HG03457 (cell line): ENCODE measurements around the gene MYO1D.

Source experiments
- ATAC-seq: cut with Tn5 transposase; IDR thresholded peaks from one replicate; pipeline ENCODE4 v1.9.1; 2021; ENCODE audit warnings: moderate number of reproducible peaks; ENCODE audit not compliant: unreplicated experiment

Gene MYO1D

DNA sequence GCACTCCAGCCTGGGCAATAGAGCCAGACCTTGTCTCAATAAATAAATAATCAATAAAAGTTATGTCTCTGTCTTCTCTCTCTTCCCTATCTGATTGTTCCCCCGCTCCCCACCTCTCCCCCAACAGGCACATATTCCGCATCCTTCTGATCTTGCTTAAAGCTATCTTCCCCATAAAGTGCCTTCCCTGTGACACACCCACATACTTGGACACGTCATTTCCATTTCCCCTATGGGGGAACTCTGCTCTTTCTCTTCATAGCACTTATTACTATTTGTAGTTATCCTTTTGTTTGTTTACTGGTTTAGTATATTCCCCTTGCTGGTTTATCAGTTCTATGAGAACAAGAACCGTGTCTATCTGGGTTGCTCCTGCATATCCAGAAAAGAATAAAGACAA lies 14.9 kb downstream of the MYO1D start:
- no peak for ATAC-seq

DNA sequence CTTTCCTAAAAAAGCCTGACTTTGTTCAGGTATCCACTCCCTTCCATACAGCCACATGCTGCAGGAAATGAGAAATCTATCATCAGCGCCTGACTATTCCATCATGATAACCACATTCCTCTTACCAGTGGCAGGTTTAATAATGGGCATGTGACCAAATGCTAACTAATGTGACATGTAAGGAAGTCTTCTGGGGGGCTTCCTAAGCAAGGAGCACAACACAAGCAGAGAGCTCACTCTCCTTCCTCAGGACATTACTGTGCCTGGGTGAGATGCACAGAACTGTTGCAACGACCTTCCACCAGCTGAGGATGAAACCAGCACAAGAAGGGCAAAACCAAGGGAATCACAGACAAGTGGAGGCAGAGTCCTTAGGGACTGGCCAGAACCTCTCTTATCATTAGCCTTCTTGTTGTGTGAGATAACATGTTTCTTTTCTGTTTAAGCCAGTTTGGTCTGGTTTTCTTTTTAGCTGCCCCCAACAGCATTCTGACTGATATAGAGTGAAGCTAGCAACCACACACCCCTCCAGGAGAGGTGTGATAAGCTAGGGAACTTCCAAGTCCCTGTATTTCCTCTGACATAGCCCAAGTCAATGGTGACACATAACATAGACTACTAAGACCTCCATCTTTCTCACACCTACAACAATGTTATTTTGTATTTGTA lies 16.9 kb downstream of the MYO1D start:
- ATAC-seq, result no peak

DNA sequence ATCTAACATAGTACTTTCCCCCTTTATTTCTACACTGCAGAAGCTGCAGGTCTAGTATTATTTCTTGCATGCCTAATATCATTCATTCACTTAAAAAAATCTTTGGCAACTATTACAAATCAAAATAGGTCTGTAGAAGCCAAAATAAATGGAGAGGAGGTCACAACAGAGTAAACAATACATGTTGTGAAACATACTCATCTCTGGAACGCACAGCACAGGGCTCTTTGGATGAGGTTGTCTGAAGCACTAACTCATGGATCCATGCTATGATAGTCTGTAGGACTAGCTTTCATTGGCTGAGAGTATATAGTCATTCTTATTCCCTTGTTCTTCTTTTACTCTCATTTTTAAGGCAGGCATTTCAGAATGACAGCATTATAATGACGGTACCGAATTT lies 21.3 kb downstream of the MYO1D start:
- ATAC-seq, result no peak

DNA sequence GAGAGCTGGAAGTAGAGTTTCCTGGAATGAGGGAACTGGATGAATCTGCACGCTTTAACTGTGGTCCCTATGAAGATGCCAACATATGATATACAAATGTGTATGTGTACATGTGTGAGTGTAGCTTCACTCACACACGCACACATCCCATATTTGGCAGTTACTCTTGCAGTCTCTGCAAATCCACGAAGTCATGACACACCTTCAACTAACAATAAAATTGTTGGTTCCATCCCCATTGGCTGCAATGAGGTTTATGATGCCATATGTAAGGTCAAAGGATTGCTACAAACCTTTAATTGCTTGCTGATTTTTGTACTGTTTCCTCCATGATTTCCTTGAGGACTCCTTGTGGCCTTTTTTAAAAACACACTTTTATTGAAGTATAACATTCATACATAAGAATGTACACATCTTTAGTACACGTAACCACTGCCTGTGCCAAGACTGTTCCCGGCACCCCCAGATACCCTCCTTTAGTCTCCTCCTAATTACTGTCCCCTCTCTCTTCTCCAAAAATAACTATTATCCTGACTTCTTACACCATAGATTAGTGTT lies 22.0 kb downstream of the MYO1D start:
- no peak for ATAC-seq

DNA sequence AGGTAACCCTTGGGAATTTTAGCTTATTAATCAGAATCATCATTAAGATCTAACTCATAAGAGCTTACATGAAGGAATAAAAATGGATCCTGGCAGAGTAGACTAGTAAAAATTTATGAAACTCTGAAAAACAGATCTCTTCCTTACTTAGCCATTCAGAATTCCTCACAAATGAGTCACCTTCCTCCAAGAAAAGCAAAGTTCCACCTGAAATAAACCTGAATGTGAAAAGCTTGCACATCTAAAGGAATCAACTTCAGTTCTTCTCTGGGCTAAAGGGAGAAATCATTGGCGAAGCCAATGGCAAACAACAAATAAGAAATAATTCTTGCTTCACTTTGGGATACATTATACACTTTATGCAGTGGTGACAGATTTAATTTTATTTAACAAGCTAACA lies 22.7 kb downstream of the MYO1D start:
- ATAC-seq, result no peak

DNA sequence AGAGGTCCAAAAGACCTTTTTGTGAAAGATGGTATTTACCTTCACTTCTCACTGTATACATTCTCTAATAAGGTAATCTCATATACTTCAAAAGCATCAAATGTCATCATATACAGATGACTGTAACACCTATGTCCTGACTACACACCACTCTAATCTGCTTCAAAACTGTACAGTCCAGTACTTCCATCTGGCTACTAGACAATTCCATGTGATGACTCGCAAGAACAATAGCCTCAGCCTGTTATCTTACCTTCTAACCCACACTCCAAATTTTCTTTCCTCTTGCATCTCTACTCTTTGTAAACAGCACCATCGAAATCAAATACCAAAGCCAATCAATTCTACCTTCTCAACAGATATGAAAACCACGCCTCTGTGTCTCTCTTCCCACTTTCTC lies 24.1 kb downstream of the MYO1D start:
- ATAC-seq, result no peak

DNA sequence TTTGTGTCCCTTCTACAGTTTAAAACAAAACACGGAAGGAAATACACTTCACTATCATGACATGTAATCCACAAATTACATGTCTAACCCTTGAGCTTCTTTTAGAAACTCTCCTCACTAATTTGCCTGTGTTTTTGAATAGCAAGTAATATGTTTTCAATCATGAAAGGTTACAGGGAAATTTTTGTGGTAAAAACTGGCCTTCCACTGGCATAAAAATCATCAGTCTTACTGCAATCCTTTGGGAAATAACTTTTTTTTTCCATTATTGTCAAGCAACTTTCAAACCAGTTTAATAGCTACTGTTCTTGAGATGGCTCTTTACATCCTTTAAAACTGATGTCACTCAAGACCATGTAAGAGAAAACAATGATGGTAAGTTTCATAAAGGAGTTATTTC lies 27.0 kb downstream of the MYO1D start:
- ATAC-seq, result no peak

DNA sequence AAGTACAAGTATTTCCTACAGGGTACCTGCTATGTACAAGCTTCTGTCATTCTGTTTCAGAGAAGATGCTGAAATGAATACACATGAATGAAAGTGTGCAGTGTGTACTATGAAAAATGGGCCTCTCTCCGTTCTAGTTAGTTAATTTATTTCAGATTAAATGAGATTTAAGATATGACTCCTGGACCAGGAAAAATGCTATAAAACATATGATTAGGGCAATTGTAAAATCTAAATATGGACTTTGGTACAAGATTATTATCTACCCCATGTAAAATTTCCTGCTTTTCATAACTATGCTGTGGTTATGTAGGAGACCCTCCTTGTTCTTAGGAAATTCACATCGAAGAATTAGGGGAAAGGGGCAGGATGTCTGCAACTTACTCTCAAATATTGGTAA lies 28.9 kb downstream of the MYO1D start:
- no peak for ATAC-seq

DNA sequence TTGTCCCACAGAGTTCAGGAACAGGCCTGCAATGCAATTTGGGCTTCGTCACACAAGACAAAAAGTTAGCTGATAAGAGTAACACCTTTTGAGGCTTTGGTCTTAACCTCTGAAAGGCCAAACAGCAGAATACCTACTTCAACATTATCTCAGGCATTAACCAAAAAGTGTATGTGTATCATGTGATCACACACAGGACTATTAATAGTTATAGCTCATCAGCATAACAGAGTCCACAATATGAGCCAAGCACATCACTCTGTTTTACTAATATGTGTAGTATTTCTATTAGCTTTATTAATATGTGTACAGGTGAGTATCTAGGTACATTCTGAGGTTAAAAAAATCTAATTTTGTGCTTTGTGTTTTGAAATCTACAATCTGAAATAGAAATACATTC lies 30.8 kb downstream of the MYO1D start:
- ATAC-seq, result no peak

DNA sequence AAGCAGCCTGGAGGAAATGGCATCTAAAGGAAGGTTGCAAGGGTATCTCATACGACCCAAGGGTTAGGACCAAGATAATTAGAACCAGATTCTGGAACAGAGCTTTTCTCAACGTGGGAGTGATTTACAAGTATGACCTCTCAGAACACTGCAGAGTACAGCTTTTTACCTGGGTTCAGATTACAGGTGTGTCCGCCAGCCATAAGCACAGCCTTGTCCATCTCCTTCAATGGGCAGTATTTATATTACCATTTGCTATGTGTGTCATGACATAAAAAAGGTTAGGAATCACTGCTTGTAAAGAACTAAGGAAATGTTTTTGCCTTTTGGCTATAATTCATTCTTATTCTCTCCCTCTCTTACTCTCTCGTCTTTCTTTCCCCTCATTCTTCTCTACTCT lies 36.7 kb downstream of the MYO1D start:
- ATAC-seq, result no peak

DNA sequence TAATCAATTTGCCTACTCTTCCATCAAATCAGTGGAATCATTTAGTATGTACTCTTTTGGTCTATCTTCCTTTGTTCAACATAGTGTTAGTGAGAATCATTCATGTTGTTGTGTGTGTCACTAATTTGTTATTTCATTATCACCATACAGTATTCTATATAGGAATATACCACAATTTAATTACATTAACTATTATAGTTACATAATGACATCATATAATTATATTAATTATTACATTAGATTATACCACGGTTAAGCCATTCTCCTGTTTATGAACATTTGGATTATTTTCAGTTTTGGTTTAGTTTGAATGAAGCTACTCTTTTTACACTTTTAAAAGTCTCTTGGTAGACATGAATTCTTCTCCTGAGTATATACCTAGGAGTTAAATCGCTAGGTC lies 40.4 kb downstream of the MYO1D start:
- ATAC-seq, result no peak

DNA sequence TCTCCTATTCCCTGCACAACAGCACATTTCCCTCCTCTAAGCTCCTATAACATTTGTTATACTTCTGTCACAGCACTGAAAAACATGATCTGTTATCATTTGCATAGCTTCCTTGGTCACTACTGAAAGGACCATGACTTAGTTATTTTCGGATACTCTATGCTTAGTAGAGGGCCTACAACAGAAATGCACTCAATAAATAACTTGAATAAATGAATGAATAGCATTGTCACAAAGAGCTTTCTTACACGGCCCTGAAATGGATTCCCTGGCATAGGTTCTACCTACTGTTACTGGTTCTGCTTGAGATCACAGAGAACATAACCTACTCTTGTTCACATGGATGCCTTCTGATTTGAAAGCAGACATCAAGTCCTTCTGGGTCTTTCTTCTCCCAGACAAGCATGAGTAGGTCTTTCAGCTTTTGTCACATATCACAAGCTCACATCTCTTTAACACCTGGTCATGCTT lies 41.6 kb downstream of the MYO1D start:
- ATAC-seq, result peak; percentile 42

DNA sequence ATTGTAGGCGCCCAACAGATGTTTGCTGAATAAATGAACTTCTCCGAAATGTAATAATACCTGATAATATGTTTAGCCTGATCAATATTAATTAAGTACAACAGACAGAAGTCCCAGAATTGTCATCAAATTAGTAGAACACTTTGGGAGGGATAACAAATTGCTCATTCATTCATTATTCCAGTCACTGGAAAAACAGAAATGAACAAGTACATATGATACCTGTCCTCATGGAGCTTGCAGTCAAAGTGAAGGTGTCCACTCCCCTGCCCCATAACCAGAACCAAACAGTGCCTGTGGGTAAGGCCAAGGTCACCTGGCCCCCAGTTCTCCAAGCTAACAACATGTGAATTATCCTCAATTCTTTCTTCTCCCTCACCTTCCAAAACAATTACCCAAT lies 42.8 kb downstream of the MYO1D start:
- no peak for ATAC-seq

DNA sequence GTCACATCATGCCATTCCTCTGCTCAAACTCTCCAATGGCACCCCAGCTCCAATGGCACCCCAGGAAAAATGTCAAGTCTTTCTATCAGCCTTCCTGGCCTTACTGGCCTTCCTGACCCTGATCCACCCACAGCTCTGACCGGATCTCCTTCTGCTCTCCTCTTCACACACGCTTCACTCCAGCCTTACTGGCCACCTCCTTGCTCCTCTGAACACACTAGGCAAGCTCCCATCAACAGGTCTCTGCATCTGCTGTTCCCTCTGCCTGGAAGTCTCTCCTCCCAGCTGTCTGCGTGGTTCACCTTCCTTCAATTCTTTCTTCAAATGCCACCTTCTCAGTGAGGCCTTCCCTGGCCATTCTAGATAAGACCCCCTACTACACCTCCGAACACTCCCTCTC lies 43.4 kb downstream of the MYO1D start:
- ATAC-seq, result no peak

DNA sequence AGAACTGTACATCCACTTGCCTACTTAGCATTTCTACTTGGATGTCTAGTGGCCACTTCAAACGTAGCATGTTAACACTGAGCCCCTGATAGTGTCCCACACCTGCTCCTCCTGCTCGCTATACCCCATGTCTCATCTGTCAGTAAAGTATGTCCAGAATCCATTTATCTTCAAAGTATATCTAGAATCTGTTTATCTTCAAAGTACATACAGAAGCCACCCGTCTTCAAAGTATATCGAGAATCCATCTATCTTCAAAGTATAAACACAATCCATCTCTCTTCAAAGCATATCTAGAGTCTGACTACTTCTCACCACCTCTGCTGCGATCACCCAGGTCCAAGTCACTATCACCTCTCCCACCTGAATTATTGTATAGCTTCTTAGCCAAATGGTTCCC lies 43.8 kb downstream of the MYO1D start:
- no peak for ATAC-seq

DNA sequence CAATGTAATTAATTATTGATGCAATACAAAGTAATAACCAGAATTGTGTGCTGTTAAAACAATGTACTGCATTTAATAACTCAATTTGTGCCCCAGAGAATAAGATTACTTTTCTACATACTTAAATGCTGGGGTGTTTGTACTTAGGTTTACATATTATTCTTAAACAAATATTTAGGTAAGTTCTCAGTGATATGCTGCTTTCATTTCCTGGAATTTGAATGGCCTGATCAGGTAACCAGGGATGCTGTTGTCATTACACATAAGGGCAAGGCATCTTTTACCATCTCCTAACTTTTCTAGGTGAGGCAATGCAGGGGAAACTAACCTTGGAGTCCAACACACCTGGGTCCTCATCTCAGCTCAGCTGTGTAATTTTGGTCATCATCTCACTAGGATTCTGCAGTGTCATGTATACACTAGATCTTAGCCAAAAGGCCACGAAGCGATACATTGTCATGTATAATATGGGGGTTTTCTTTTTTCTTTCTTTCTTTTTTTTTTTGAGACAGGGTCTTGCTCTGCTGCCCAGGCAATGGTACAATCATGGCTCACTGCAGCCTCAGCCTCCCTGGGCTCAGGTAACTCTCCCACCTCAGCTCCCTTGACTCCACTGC lies 45.2 kb downstream of the MYO1D start:
- no peak for ATAC-seq

DNA sequence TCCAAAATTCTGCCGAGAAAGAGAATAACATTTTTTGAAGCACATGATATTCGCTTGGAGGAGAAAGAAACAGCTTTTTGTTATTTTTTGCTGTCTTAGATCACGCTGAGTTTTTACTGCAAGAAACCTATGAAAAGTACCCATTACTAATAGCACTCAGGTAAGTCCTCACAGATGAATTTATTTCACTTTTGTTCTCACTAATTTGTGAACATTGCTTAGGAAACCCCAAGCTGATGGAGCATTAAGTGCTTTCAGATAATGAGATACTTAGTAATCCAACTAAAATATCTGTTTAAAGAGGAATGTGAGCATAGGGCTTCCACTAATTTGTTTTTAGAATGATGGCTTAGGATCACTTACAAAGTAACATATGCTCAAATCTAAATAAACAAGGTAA lies 45.7 kb downstream of the MYO1D start:
- no peak for ATAC-seq

DNA sequence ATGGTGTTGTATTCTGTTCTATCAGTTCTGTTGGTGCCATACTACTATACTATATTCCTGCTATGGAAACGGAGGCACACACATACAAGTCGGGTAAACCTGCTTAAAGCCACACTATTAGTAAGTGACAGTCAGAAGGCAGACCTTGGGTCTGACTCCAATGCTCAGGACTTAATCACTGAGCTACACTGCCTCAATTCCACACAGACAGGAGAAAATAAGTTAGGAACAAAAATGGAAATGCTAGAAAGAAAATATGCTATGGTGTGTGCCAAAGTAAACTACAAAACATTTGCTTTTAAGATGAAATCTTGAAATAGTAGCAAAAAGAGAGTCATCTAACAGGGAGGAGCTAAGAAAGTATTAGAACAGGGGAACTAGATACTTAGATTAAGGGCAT lies 48.1 kb downstream of the MYO1D start:
- no peak for ATAC-seq

DNA sequence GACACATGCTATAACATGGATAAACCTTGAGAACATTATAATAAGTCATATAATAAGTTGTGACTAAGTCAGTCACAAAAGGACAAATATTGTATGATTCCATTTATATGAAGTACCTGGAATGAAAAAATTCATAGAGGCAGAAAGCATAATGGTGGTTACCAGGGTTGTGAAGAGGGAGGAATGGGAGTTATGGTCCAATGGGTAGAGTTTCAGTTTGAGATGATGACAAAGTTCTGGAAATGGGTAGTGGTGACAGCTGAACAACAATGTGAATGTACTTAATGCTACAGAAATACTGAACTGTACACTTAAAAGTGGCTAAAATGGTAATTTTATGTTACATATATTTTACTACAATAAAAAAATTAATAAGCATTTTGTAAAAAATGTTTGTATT lies 49.7 kb downstream of the MYO1D start:
- no peak for ATAC-seq

DNA sequence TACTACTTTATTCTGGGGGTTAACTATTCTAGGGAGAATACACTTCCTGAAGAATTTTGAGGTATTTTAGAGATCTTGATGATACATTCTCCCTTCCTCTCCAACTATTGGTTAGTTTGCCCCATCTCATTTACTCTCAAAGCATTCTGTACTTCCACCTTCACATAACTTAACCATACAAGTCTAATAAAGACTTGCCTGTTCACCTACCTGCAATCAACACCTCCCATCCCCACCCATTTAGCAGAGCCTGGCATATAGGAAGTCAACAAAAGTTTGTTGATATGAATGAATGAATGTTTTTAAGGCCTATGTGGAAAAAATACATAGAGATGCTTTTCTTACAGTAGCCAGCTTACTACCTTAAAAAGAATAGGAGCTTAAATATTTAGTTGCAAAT lies 50.8 kb downstream of the MYO1D start:
- no peak for ATAC-seq

DNA sequence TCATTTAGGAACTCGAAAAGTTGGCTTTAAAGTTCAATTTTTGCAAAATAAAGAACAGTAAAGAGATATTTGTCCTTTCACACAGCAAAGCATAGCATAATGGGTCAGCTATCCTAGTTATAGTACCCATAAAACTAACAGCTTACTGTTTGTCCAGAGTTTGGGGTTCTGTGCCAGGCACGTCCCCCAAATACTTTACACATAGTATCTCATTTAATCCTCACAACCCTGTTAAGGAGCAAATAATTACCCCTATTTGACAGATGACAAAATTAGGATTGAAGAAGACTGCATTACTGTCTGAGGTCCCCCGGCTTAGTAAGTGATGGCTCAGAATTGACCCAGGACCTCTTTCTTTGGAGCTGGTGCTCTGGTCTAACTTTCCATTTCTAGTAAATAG lies 52.6 kb downstream of the MYO1D start:
- no peak for ATAC-seq

DNA sequence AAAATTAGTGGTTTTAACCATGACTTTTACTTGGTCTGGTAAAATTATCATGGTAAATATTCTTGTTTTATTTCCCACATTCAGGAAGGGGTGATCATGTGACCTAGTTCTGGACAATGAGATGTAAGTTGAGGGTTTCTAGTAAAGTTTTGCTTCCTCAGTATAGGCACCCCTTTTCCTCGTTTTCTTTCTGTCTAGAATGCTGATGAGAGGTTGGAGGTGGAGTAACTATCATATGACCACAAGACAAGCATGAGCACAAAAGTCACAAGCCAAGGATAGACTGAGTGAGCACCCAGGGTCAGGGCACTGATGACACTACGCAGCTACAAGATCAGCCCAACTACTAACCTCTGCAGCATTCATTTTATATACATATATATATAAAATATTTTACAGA lies 53.9 kb downstream of the MYO1D start:
- ATAC-seq, result no peak
